ENCODE measurements around the gene NLRC5.

Gene NLRC5

GRCh38 chr16:57087003-57087402, 97.6 kb downstream of the NLRC5 start:
- no peak overlapping the region for H3K4me3 ChIP-seq (ENCODE audit: low read depth in 1 of 2, low read length in 2 of 2)
- H2AFZ ChIP-seq (ENCODE audit: low read depth, low read length): no peak overlapping the region
- no peak for ATAC-seq (ENCODE audit: insufficient read depth, low read depth)
- no peak overlapping the region for H3K9ac ChIP-seq (ENCODE audit: low read depth, low read length)
- H3K4me1 ChIP-seq (ENCODE audit: insufficient read depth, low read length): peaks cover 12% of the 10 kb centered on the region
- H3K27me3 ChIP-seq (ENCODE audit: insufficient read depth, low read length, poor library complexity): peaks cover 15% of the 10 kb centered on the region
- no peaks in the 10 kb centered on the region for H3K9me3 ChIP-seq (ENCODE audit: insufficient read depth, low read length, severe bottlenecking)
- H3K27ac ChIP-seq (ENCODE audit: low read length): no peak overlapping the region
- no peaks in the 10 kb centered on the region for H4K20me1 ChIP-seq (ENCODE audit: insufficient read depth, low read length)
- no peaks in the 10 kb centered on the region for H3K79me2 ChIP-seq (ENCODE audit: insufficient read depth, low read length)
- no peak overlapping the region for H3K4me2 ChIP-seq (ENCODE audit: insufficient read depth, low read length)
- H3K36me3 ChIP-seq (ENCODE audit: insufficient read depth, low read length): no peaks in the 10 kb centered on the region
- TF ChIP-seq EZH2 (IDR thresholded peaks at IDR 0.05; ENCODE audit: borderline replicate concordance, low read depth, low read length, severe bottlenecking): no peak
- DNase-seq: no peak

- Histone ChIP-seq H3K9me3 (ENCODE audit: insufficient read depth, low read length, severe bottlenecking) (no peaks in the 10 kb centered on the region), H3K27ac (ENCODE audit: low read length) (no peak overlapping the region)
Observed at GRCh38 chr16:57089406-57089805, 100.0 kb downstream of the NLRC5 start.

DNA sequence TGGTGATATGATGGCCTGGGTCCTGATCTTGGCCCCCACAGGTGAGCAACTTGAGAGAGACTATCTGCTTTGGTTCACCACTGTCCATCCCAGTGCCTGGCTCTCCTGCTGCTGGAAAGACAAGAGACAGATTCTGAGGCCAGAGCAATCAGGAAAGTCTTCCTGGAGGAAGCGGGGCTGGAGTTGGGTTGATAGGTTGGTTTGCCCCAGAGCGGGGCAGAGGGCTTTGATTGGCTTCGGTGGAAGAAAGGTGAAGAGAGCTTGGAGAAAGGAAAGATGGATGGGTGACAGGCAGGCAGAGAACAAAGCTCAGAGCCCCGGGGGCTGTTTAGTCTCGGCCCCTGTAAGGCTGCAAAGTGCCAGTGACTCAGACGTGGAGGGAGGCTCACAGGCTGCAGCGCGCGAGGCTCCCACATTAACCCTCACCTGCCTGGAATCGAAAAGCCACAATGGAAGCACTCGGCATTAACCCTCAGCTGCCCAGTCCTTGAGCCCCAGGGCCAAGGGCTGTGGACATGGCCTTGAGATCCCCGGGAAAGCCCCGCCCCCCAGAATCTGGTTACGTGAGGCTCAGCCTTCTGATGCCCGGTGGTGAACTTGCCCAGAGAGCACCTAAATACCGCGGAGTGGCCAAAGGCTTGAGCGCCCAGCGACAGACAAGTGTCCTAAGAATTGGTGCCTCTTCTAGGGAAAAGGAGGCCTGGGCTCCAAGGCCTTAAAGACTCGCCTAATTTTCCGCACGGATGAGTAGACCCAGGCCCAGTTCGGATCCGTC, 102.0 kb downstream of the NLRC5 start:
- H3K9me3 ChIP-seq (ENCODE audit: insufficient read depth, low read length, severe bottlenecking): no peaks in the 10 kb centered on the region
- no peak overlapping the region for H3K9ac ChIP-seq (ENCODE audit: low read depth, low read length)
- peaks cover 43% of the 10 kb centered on the region for H3K27me3 ChIP-seq (ENCODE audit: insufficient read depth, low read length, poor library complexity)
- no peak for TF ChIP-seq CTCF (IDR thresholded peaks at IDR 0.05; ENCODE audit: borderline replicate concordance, extremely low read depth, low read length, poor library complexity, severe bottlenecking)
- no peak for TF ChIP-seq EZH2 (IDR thresholded peaks at IDR 0.05; ENCODE audit: borderline replicate concordance, low read depth, low read length, severe bottlenecking)
- H3K4me1 ChIP-seq (ENCODE audit: insufficient read depth, low read length): peaks cover 15% of the 10 kb centered on the region
- peak overlapping the region; percentile 83 for H3K4me2 ChIP-seq (ENCODE audit: insufficient read depth, low read length)
- H3K27ac ChIP-seq (ENCODE audit: low read length): no peak overlapping the region
- no peaks in the 10 kb centered on the region for H3K36me3 ChIP-seq (ENCODE audit: insufficient read depth, low read length)
- H3K79me2 ChIP-seq (ENCODE audit: insufficient read depth, low read length): no peaks in the 10 kb centered on the region
- H2AFZ ChIP-seq (ENCODE audit: low read depth, low read length): no peak overlapping the region; the same call in 1 of the 2 replicates
- ATAC-seq (ENCODE audit: insufficient read depth, low read depth): no peak
- DNase-seq: no peak
- no peak overlapping the region for H3K4me3 ChIP-seq (ENCODE audit: low read depth in 1 of 2, low read length in 2 of 2)
- peaks cover 6% of the 10 kb centered on the region; the same call in 1 of the 2 replicates for H4K20me1 ChIP-seq (ENCODE audit: insufficient read depth, low read length)

More at GRCh38 chr16:57089406-57089805, 100.0 kb downstream of the NLRC5 start:
- Histone ChIP-seq H2AFZ (ENCODE audit: low read depth, low read length) (no peak overlapping the region), H3K4me3 (ENCODE audit: low read depth in 1 of 2, low read length in 2 of 2) (no peak overlapping the region), H4K20me1 (ENCODE audit: insufficient read depth, low read length) (no peaks in the 10 kb centered on the region), H3K9ac (ENCODE audit: low read depth, low read length) (no peak overlapping the region), H3K4me1 (ENCODE audit: insufficient read depth, low read length) (peaks cover 18% of the 10 kb centered on the region), H3K4me2 (ENCODE audit: insufficient read depth, low read length) (no peak overlapping the region), H3K79me2 (ENCODE audit: insufficient read depth, low read length) (no peaks in the 10 kb centered on the region), H3K36me3 (ENCODE audit: insufficient read depth, low read length) (no peaks in the 10 kb centered on the region), H3K27me3 (ENCODE audit: insufficient read depth, low read length, poor library complexity) (peaks cover 38% of the 10 kb centered on the region)
- DNase-seq: no peak
- TF ChIP-seq EZH2 (IDR thresholded peaks at IDR 0.05; ENCODE audit: borderline replicate concordance, low read depth, low read length, severe bottlenecking) (no peak), CTCF (IDR thresholded peaks at IDR 0.05; ENCODE audit: borderline replicate concordance, extremely low read depth, low read length, poor library complexity, severe bottlenecking) (no peak)
- no peak for ATAC-seq (ENCODE audit: insufficient read depth, low read depth)

GRCh38 chr16:57091975-57092785, 102.8 kb downstream of the NLRC5 start, which contains the start of gene CPNE2:
Gene CPNE2 (plus strand): TSS chr16:57092583. CDS start chr16:57110743, 18,160 bp downstream.
- Histone ChIP-seq H3K4me2 (ENCODE audit: insufficient read depth, low read length) (peak within 1 kb of the TSS; percentile 83), H3K79me2 (ENCODE audit: insufficient read depth, low read length) (no peaks in the 10 kb centered on the region), H4K20me1 (ENCODE audit: insufficient read depth, low read length) (peaks cover 6% of the 10 kb centered on the region), H3K9me3 (ENCODE audit: insufficient read depth, low read length, severe bottlenecking) (no peaks in the 10 kb centered on the region), H2AFZ (ENCODE audit: low read depth, low read length) (peak within 1 kb of the TSS; percentile 66), H3K9ac (ENCODE audit: low read depth, low read length) (peak within 1 kb of the TSS; percentile 59), H3K27me3 (ENCODE audit: insufficient read depth, low read length, poor library complexity) (peaks cover 43% of the 10 kb centered on the region), H3K27ac (ENCODE audit: low read length) (no peak within 1 kb of the TSS), H3K4me1 (ENCODE audit: insufficient read depth, low read length) (peaks cover 15% of the 10 kb centered on the region), H3K4me3 (ENCODE audit: low read depth in 1 of 2, low read length in 2 of 2) (peak within 1 kb of the TSS; percentile 9 to 64; a peak in 3 of 4 replicates), H3K36me3 (ENCODE audit: insufficient read depth, low read length) (no peaks in the 10 kb centered on the region)
- DNase-seq: peak; percentile 22
- peak; percentile 3 for TF ChIP-seq CTCF (IDR thresholded peaks at IDR 0.05; ENCODE audit: borderline replicate concordance, extremely low read depth, low read length, poor library complexity, severe bottlenecking)
- TF ChIP-seq EZH2 (IDR thresholded peaks at IDR 0.05; ENCODE audit: borderline replicate concordance, low read depth, low read length, severe bottlenecking): peak; percentile 92
- peak; percentile 60 for ATAC-seq (ENCODE audit: insufficient read depth, low read depth)

Measured in DND-41 (cell line).